ENCODE measurements around the gene NPHP3.

The NPHP3 gene

DNA sequence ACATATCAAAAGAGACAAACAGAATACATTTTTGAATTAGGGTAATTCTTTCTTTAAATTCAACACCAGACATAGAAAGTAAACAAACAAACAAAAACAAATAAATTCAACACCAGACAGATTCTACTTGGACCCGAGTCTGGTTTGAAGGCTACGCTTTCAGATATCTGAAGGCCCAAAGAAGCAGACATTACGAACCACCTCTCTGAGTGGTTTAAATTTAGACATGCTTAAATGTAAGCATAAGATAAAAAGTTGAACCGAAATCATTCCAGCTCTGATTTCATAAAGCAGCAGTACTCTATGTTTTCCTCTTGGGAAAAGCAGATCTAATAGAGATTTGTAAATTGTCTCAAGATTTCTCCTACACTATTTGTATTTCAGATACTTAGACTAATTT, 32.2 kb downstream of the NPHP3 start:
- no peak for DNase-seq

DNA sequence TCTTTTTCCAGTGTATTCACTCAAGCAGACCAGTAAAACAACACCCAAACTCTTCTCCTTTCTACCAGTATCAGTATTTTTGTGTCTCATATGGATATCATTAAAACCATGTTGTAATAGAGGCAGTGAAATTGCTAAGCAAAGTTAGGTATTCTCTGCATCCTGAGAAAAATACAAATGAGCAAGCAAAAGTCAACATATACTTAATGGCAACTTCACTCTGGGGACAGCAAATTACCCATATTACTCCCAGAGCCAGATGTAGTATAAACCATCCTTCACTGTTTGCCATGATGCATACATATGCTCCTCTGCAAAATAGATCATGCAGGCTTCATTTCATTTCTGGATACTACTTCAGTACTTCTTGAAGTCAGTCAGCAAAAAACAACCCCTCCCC, 40.0 kb downstream of the NPHP3 start:
- DNase-seq, result no peak

DNA sequence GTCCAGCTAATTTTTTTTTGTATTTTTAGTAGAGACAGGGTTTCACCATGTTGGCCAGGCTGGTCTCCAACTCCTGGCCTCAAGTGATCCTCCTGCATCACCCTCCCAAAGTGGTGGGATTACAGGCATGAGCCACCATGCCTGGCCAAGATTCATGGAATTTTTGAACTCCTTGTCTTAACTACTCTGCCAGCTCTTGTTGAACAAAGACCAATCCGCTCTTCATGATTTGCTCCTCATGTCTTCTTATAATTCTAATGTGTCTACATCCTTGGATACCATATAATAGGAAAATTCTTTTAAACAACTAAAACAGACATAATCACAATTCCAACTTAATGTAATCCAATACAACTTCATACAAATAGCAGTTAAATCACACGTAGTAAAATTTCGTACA, 40.8 kb downstream of the NPHP3 start:
- DNase-seq, result no peak

- DNase-seq, result no peak
These were observed 42.3 kb downstream of the NPHP3 start for GRCh38 chr3:132679911-132680310.

DNA sequence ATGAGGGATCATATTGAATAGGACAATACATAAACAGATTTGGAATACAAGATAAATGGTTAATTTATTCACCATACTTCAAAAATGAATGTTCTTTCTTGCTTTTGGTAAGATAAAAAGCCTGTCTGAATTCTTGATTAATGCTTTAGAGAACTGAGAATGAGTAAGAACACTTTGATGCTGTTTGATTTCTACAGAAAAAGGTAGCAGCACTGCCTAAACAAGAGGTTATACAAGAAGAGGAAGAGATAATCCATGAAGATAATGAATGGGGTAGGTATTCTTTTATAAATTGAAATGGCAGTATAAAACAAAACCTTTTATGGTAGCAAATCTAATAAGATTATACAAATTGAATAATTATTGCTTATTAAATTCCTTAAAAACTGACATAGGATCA, 46.8 kb downstream of the NPHP3 start:
- DNase-seq, result no peak

DNA sequence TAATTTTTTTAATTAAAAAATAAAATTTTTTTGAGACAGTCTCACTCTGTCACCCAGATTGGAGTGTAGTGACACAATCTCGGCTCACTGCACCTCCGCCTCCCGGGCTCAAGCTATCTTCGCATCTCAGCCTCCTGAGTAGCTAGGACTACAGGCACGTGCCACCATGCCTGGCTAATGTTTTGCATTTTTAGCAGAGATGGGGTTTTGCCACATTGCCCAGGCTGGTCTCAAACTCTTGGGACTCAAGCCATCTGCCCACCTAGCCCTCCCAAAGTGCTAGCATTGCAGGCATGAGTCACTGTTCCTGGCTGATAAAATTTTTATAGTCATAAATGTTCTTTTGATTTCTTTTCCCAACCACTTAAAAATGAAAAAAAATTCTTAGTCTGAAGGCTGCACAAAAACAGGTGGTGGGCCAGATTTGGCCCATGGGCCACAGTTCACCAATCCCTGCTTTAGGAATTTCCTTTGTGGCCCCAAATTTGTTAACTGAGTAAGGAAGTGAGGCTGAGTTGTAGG, 52.9 kb downstream of the NPHP3 start:
- DNase-seq, result no peak

DNA sequence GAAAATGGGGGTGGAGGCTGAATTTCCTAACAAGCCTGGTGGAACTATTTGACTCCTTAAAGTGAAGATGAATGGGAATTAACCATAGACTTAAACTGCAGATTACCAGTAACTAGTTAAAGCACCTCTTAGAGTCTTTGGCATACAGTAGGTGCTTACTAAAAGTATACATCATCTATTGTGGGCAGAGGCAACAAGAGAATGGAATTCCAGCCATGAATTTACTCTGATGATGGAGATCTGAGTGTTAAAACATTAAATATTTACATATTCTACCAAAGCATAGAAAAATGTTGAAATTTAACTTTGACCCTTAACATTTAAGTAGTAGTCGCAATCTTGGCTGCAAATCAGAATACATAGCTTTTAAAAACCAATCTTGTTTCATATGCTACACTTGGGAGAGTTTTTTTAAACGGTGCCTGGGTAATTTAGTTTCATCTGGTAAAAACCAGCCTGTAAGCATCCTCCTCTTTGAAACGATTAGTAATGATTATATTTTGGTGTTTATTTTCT, 56.9 kb downstream of the NPHP3 start:
- no peak for DNase-seq

- no peak for DNase-seq
These were observed 60.0 kb downstream of the NPHP3 start for GRCh38 chr3:132662212-132662611.

- no peak for DNase-seq
These were observed 61.1 kb downstream of the NPHP3 start for GRCh38 chr3:132661101-132661500.

- no peak for DNase-seq
These were observed 61.5 kb downstream of the NPHP3 start for GRCh38 chr3:132660811-132661070.

DNA sequence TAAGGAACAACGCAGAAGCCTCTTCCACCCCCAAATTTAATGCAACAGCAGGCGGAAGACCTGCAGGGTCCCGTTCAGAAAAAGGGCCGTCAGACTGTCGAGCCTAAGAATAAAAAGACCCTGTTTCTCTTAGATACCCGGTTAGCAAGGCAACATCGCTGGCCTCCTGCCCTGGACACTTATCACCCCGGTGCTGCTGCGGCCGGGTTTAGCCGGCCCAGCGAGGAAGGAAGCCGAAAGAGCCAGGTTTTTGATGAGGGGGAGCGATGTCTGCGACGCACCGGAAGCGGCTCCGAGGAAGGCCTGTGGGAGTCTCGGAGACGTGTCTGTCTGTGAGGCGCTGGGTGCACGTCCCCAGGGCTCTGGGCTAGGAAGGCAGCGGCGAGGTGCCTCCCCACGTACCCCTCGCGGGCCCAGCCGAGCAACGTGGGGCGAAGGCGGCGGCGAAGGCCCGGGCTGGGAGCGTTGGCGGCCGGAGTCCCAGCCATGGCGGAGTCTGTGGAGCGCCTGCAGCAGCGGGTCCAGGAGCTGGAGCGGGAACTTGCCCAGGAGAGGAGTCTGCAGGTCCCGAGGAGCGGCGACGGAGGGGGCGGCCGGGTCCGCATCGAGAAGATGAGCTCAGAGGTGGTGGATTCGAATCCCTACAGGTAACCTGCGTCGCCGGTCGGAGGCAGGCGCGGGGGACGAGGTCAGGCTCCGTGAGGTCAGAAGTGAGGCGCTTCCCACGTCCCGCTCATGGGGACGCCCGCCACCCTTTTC, 62.0 kb downstream of the NPHP3 start, which contains the start of gene UBA5:
TSS of gene UBA5 (plus strand) at position 278 of the 759 bp plus-strand sequence. CDS start at position 487, 209 bp downstream.
- DNase-seq, result peak in 54 of 56 donors; percentile 8 to 88 (median 65)

- DNase-seq, result peak in 55 of 56 donors; percentile 16 to 82 (median 63)
These were observed 62.7 kb downstream of the NPHP3 start, which contains the start of gene ACAD11 for GRCh38 chr3:132659365-132660051. ACAD11 (minus strand) TSS chr3:132659809; CDS start chr3:132659751, 58 bp downstream.

DNA sequence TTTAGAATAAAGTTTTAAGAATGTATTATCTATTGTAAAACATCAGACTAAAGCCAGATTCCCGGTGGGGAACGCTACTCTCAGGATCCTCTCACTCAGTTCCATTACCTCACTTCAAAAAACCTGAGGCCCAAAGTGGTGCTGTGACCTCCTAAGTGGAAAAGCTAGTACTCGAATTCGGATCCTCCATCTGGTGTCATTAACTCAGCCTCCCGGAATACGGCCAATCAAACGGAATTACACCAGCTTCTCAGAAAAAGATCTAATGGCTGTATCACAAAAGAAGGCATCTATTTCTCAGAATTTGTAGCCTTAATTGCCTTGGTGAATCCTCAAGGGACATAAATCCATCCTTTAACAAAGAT, 63.2 kb downstream of the NPHP3 start:
- DNase-seq, result peak in 3 of 56 donors; percentile 7 to 28 (median 25)

DNA sequence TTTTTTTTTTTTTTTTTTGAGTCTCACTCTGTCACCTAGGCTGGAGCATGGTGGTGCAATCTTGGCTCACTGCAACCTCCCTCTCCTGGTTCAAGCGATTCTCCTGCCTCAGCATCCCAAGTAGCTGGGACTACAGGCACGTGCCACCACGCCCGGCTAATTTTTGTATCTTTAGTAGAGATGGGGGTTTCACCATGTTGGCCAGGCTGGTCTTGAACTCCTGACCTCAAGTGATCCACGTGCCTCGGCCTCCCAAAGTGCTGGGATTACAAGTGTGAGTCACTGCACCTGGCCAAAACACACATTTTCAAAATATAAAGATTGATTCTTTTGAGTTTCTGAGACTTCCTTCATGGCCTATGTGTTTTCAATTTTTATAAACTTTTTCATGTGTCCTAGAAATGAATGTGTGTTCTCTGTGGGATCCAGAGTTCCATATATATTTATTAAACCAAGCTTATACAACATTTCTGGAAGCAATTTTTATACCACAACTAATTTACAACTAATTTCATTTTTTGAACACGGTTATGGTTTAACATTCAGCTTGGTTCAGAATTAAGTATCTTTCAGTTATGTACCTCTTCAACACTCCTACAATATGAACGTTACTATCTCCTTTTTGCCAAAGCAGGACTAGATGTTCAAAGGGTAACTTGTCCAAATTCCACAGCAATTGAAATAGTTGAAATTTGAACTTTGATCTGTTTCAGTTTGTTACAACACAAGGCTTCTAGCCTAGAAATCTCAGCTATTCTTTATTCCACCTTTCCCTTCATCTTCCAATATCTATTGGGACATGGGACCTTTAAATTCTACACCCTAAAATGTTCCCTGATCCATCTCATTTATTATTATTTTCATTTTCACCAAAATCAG, 64.1 kb downstream of the NPHP3 start:
- DNase-seq, result no peak

GRCh38 chr3:132655471-132655870, 66.7 kb downstream of the NPHP3 start:
- no peak for DNase-seq

- DNase-seq, result no peak
These were observed 67.5 kb downstream of the NPHP3 start for GRCh38 chr3:132654721-132655120.

DNA sequence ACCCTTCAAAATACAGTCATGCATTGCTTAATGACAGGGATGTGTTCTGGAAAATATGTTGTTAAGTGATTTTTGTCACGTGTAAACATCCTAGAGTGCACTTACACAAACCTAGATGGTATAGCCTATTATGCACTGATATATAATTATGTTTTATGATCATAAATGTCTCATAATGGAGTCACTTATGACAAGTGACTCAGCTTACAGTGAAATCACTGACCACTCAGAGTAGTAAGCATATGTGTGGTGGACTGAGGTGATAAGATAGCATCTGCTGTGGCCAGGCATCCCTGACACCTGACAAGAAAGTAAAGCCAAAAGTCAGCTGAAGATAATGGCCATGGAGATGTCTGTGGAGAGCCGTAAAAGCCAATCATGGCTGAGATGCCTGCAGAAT, 68.0 kb downstream of the NPHP3 start:
- no peak for DNase-seq

GRCh38 chr3:132652640-132653270, 69.5 kb downstream of the NPHP3 start:
- DNase-seq, result no peak

GRCh38 chr3:132650153-132650552, 72.1 kb downstream of the NPHP3 start:
- DNase-seq, result no peak

DNA sequence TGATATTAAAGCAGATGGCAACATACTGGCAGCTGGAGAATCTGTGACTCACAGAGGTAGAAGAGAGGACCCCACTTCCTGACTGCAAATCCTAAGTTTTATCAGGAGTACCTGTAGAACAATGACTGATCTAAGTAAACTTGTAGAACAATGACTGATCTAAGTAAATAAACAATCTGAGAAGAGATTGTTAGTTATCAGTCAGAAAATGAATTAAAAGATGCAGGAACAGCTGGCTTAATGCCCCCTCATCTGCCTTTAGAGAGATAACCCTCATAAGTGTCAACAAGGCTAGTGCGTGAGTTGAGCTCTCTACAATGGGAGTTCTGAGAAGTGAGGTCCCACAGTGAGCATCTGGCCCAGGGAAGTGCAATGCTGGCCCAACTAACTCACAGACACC, 77.2 kb downstream of the NPHP3 start:
- DNase-seq, result no peak

DNA sequence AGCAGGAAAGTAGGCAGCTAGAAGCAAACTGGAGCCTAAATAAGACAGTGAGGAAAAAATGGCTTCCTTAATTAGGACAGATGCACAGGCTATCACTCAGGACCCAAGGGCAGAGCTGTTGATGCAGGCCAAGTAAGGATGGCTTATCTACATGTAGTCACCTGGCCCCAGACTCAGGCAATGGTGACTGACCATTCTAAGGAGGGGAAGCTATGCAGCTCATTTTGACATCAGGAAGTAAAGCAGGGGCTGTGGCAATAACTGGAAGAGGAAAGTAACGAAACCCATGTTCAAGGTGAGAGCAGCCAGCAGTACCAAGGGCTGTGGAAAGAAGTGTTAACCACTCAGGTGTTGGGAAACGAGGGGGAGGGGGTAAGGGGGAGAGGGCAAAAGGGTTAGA, 78.8 kb downstream of the NPHP3 start:
- no peak for DNase-seq
